Islet of Langerhans (tissue), 1 donor: Measurements from ENCODE around the gene HMGXB3.
"Not testable (repeated sequence)": the region's sequence is repeated elsewhere in the genome, so short reads cannot be mapped to it uniquely, and the experiment has no call there.

Experiments used
- FAIRE-seq: peaks from one replicate; lab custom pipeline; 2011; peaks lifted over from hg19 to GRCh38; lab: Jason Lieb, UNC

HMGXB3 gene

DNA sequence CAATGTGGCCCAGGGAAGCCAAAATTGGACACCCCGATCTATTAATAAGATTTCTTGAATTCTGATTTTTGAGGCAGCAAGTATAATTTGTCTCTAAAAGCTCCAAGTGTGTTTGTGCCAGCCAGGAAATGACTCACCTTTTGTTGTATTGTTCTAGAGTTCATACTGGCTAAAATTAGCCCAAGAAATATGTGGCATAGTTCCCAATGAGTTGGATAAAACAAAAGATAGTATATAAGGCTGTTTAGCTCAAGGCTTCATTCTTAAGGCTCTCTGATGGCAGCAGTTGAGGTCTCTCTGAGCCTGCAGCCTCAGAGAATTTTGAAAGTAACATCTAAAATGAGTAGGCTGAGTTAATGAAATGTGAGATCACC lies 21.6 kb downstream of the HMGXB3 start:
- FAIRE-seq: no peak

DNA sequence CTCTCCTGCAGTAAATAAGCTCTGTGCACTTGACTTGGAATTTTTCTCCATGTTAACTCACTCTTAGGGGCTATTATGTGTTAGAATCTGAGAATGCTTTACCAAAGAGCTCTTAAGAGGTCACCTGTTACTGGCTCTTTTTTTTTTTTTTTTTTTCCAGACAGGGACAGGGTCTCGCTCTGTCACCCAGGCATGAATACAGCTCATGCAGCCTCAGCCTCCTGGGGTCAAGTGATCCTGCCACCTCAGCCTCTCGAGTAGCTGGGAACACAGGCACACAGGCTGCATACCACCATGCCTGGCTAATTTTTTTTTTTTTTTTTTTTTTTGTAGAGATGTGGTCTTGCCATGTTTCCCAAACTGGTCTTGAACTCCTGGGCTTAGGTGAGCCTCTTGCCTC lies 22.1 kb downstream of the HMGXB3 start:
- FAIRE-seq: no peak

DNA sequence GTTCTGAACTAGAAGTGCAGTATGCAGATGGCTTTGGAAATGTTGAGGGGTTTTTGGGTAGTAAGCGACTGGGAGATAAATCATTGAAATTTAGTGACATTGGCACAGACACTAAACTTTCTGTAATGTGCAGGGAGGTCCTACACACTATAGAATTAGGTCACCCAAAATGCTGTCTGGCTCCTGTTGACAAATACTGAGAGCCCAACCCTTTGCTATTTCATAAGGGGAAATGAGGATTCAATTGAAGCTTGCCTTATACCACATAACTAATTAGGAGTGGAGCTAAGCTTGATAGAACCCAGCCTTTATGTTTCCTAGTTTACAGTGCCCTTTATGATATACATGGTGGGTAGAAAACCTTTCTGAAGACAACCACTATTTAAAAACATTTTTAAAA lies 22.6 kb downstream of the HMGXB3 start:
- no peak for FAIRE-seq

DNA sequence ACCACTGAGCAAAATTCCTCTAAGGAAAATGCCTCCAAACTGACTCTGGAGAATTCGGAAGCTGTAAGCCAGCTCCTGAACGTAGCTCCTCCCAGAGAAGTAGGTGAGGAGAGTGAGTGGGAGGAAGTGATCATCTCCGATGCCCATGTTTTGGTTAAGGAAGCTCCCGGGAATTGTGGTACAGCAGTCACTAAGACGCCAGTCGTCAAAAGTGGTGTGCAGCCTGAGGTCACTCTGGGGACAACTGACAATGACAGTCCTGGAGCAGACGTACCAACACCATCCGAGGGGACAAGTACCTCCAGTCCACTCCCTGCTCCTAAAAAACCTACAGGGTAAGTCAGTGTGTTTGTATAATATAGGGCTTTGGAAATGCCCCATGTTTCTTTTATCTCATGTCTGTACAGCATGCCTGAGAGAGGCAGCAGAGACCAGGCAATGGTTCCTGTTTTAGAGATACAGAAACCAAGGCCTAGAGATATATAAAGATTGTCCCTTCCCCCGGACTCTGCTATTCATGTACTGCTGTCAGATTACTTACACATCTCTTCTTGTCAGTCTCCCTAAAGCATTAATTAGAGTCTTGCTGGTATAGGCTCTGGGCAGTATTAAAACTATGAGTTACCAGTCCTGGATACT lies 23.9 kb downstream of the HMGXB3 start:
- no peak for FAIRE-seq

DNA sequence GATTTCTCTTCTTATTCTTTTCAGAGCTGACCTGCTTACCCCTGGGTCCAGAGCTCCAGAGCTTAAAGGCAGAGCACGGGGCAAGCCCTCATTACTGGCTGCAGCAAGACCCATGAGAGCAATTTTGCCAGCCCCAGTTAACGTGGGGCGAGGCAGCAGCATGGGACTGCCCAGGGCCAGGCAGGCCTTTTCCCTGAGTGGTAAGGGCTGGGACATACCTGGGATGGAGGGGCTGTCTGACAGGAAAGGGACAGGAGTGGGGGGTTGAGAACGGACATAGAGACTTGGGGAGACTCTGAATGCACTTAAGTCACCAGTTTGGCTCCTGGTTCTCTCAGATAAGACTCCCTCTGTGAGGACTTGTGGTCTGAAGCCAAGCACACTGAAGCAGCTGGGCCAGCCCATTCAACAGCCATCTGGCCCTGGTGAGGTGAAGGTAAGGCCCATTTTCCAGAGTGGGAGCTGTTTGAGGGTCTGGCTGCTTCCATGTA lies 26.2 kb downstream of the HMGXB3 start:
- FAIRE-seq: no peak

DNA sequence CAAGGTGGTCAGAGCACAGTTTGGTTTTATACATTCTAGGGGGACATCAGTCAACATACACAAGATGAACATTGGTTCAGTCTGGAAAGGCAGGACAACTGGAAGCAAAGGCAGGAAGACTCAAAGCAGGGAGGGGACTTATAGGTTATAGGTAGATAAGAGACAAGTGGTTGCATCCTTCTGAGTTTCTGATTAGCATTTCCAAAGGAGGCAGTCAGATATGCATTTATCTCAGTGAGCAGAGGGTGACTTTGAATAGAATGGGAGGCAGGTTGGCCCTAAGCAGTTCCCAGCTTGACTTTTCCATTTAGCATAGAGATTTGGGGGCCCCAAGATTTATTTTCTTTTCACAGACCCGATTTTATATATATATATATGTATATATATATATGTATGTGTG lies 27.5 kb downstream of the HMGXB3 start:
- not testable (repeated sequence) for FAIRE-seq

DNA sequence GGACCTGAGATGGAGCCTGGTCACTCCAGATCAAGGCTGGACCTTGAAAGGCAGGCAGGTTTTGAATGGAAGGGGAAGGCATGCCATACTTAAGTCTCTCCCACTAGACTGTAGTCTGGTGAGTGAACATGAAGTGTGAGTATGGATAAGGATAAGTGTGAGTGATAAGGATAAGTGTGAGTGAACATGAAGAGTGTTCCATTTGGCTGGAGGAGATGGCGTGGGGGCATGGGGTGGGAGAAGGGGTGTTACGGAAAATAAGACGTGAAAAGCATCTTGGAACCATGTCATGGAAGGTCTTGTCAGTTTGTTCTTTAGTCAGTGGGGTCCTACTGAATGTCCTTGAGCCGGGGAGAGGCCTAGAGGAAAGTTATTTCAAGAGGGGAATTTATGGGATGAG lies 32.8 kb downstream of the HMGXB3 start:
- no peak for FAIRE-seq

DNA sequence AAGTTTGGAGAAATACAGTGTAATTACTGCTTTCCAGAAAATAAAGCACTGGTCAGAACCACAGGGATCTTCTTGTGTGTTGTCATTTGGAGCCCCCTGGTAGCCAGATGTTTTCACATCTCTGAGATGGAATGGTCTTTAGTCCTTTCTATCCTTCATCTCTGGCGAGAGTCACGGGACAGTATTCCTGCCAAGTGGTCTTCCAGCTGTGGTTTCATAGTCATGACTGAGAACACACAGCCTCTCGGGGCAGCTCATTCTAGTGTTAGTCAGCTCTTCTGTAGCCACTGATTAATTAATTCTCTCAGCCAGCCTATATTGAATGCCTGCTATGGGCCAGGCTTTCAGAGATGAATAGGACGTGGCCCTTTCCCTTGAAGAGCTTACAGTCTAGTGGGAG lies 34.1 kb downstream of the HMGXB3 start:
- no peak for FAIRE-seq

DNA sequence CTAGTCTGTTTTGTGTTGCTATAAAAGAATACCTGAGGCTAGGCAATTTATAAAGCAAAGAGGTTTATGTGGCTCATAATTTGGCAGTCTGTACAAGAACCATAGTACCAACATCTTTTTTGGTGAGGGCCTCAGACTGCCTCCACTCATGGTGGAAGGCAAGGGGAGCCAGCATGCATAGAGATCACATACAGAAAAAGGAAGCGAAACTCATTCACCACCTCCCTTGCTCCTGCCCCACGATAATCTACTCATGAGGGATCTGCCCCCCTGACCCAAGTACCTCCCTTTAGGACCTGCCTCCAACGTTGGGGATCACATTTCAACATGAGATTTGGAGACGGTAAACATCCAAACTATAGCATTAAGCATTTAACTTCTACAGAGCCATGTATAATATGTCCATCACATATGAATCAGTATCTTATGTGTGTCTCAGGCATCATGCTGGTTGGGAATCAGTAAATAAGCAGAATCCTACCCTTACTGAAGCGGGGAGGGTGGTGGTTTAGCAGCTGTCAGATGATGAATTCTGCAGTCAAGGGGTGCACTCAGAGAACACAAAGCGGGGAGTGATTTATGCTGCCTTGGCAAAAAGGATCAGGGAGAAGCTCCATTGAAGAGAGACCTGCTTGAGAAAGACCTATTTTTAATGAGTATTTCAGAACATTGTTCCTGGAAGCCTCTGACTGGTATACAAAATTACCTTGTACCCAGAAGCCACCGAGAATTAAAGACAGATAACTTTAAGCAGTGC lies 34.8 kb downstream of the HMGXB3 start:
- FAIRE-seq: no peak

DNA sequence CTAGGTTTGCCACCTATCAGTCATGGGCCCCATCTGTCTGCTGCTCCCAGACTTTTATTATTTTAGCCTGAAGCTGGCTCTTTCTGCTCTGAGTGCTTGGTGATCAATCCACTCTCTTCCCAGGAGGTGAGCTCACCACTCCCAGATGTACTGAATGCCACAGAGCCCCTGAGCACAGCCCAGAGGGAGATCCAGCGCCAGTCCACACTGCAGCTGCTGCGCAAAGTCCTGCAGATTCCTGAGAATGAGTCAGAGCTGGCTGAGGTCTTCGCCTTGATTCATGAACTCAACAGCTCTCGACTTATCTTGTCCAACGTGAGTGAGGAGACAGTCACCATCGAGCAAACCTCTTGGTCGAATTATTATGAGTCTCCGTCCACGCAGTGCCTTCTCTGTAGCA lies 36.0 kb downstream of the HMGXB3 start:
- no peak for FAIRE-seq

DNA sequence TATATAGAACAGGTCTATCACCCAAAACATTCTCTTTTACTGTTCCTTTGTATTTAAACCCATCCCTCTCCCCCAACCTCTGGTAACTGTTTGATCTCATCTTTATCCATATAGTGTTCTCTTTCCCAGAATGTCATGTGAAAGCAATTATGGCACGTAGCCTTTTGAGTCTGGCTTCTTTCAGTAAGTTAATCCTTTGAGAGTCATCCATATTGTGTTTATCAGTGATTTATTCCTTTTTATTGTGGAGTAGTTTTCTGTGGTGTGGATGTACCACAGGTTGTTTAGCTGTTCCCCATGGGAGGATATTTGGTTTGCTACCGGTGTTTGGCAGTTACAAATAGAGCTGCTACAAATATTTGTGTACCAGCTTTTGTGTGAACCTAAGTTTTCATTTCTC lies 38.0 kb downstream of the HMGXB3 start:
- no peak for FAIRE-seq

DNA sequence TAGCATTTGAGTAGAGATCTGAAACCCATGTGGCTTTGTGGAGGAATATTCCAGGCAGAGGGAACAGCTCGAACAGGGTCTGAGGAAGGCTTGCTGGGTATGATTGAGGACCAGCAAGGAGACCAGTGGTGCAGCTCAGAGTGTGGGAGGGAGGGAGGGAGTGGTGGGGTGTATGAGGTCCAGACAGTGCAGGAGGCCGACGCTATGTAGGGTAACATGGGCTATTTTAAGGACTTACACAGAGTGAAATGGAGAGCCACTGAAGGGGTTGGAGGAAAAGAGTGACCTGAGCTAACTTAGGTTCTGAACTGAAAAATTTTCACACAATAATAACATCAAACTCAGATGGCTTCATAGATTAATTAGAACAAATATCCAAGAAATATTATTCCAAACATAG lies 41.9 kb downstream of the HMGXB3 start:
- FAIRE-seq: no peak

DNA sequence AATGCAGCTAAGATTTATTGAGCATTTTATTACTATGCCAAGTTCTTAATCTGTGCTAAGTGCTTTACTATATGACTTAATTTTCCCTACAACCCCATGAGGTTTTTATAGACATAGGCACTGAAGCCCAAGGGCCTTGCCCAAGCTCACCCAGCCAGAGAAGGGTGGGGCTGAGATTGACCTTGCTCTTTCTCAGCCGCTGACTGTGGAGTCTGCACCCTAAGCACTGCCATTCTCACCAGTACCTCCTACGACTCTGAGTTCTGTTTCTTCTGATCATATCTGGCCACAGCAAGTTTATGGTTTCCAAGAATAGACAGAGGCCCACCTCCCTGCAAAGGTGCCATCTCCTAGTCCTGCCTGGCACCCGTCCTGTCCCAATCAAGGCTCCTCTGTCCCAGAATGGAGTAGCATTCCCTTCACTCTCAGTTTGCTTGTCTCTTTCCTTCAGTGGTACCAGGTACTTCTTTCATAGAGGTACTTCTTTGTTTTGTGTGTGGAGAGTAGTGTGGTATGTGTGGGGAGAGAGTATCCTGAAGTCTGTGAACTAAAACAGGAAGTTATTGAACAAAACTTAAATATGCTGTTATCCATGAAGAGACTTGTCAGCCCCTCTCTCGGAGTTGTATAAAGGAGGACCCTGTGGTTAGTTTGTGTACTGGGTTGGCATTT lies 43.3 kb downstream of the HMGXB3 start:
- no peak for FAIRE-seq

DNA sequence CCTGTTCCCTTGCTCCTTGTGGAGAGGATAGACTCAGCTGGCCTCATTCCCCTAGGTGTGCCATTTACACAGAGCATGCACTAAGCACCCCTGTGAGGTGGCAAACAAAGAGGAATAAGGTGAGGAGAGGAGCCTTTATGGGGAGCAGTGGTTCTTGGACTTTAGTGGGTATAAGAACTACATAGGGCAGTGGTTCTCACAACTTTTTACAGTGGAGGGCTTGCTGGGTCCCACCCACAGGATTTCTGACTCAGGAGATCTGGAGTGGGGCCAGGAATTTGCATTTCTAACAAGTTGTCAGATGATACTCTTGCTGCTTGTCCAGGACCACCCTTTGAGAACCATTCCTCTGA lies 43.8 kb downstream of the HMGXB3 start:
- FAIRE-seq: no peak

DNA sequence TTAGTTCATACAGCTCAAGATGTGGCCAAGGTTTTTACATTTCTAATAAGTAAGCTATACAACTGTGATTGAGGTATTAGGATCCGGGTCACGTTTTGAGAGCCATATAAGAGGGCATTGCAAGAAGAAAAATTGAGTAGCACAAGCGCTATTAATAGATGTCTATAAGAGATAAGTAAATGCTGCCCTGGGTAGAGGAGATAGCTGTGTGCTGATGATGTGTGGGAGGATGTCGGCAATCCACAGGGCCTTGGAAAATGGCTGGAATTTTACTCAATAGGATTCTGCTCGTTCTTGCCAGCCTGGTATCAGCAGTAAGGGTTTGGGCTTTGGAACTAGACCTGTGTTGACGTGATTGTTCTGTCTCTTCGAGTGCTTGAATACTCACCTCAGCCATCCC lies 44.2 kb downstream of the HMGXB3 start:
- FAIRE-seq: no peak

DNA sequence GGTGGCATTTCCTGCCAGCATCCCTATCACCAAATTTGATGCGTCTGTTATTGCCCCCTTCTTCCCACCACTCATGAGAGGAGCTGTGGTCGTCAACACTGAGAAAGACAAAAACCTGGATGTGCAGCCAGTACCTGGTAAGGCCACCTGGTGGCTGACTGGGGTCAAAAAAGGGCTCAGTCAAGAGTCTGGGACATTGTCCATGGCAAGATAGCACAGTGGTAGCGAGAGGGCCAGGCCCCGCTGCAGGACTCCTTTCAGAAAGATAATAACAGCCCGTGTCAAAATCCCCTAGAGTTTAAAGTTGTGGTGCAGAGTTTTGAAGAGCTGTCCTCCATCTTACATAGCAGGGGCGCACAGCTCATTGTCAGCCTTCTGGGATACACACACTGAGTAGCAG lies 45.0 kb downstream of the HMGXB3 start:
- no peak for FAIRE-seq

DNA sequence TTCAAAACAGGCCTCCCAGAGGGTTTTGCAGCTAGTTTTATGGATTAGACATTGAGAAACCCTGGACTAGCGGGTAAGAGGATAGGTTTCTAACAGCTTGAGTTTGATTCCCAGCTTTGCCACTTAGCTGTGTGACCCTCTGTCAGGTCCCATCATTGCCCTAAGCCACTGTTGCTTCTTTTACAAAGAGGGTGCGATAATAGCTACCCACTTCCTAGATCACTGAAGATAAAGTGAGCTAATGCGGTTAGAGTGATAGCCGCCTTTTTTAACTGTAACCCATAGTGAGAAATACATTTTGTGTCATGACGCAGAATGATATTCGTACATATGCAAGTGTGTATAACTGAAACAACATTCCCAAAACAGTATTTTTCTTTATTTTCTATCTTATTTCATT lies 45.5 kb downstream of the HMGXB3 start:
- FAIRE-seq: no peak

DNA sequence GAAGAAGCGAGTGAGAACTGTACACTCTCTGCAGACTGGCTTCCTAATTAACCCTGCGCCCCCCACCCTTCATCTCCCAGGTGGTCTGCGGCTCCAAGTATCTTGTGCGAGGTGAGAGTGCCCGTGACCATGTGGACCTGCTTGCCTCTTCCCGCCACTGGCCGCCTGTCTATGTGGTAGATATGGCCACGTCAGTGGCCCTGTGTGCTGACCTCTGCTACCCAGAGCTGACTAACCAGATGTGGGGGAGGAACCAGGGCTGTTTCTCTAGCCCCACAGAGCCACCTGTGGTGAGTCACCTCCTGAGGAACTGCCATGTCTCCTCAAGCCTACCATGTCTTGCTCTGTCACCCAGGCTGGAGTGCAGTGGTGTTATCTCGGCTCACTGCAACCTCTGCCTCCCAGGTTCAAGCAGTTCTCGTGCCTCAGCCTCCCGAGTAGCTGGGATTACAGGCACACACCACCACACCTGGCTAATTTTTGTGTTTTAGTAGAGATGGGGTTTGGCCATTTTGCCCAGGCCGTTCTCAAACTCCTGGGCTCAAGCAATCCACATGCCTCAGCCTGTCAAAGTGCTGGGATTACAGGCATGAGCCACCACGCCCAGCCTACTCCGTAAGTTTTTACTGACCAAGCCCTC lies 49.8 kb downstream of the HMGXB3 start:
- not testable (repeated sequence) for FAIRE-seq

DNA sequence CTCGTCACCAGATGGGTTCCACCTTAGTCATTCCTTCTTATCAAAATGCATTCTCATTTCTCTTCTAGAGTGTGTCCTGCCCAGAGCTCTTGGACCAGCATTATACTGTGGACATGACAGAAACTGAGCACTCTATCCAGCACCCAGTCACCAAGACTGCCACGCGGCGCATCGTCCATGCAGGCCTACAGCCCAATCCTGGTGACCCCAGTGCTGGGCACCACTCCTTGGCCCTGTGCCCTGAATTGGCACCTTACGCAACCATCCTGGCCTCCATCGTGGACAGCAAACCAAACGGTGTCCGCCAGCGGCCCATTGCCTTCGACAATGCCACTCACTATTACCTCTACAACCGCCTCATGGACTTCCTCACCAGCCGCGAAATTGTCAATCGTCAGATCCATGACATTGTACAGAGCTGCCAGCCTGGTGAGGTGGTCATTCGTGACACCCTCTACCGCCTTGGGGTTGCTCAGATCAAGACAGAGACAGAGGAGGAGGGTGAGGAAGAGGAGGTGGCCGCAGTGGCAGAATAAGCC lies 51.2 kb downstream of the HMGXB3 start:
- FAIRE-seq: no peak

DNA sequence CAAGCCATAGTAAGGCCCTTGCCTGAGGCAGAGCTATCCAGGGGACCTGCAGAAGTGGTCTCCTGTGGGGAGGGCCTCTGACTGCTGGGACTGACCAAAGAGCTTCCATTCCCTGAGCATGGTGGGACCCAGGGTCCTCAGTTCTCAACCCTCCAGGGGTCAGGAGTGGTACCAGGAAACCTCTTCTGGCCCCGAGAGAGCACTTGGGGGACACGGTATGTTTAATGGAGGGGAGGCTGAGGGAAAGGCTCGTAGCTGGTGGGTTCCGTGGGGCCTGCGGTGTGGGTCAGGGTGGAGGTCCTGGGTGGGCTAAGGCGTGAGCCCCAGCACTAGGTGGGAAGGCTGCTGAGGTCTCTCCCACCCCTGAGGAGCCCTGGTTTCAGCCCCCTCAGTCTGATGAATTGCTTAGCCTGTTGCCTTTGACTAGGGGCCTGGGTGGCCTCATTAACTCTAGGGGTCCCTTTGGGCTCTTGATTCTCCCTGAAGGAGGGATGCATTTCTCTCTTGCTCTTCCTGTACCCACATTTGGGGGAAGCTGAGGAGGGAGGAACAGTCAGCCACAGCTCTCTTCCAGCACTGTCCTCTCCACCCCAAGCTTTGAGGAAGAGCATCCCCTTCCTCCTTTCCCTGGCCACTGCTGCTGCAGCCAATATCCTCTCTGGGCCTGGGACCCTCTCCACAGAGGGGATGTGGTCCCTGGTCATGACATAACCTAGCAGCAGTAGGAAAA lies 51.9 kb downstream of the HMGXB3 start:
- FAIRE-seq: no peak

DNA sequence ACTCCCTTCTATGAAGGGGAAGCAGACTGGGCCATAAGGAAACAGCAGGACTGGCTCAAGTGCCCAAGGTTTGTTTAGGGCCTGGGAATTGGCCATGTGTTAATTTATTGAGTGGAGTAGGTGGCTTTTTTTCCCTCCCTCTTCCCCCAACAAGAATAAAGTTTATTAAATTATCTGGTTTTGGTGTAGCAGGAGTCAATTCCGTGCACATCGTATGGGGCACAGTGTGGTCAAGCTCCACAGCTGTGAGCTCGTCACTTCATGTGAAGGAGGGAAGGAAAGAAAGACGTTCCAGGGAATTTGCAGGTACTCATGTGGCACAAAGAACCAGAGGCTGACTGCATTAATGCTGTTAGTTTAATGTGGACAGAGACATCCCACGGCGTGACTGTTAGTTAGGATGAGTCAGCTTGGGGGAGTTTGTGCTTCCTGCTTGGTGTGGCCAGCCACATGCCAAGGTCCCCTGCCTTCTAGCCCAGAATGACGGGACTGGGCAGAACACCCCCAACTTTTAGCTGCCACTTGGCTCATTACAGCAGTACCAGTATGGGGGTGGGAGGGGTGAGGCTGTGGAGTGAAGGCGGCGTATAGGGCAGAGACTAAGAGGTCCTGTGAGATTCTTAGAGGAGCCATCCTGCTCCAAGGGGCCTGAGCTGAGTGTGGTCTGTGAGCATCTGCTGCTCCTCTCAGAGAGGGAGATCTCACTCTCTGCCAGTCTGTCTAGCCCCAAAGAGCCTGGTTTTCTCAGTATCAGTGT lies 52.6 kb downstream of the HMGXB3 start:
- FAIRE-seq: no peak
